Measurements from ENCODE around the gene CAMK2D. TPM values are rescaled to one million over a fixed set of nuclear protein-coding genes. Genes with fewer than 3 reads are reported as not detected.

The CAMK2D gene
- total RNA-seq, 1 experiment from 2014 or later = 29.5 TPM

DNA sequence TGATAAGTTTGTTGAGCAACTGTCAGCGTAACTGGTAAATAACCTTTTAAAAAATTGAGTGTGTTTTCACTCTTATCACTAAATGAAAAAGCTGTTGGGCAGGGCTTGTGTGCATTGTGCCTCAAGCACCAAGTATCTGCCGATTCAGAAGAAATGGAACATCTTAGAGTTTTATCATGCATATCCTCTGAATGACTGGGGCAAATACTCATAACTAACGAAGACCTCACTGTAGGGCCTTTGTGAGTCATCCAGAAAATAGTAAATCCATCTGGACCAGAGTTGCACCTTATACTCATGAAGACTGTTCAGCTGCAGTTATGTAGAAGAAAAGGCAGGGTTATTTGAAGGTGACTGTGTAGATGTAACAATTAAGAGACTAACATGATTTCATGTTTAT, 222.1 kb downstream of the CAMK2D start:
- in situ Hi-C loops (cut with HindIII; ENCODE audit: low pct_unique_long_range_greater_than_20kb, low sequenced_read_pairs) (no loop called here), intact Hi-C loops (cut with micrococcal nuclease; ENCODE audit: unreplicated experiment) (no loop called here)
- H3K27ac ChIP-seq (ENCODE audit: low read length) = no peak overlapping the region
- ATAC-seq (no peak), DNase-seq (ENCODE audit: low read depth, low spot score) (no peak)
- CTCF ChIA-PET = no interaction called here
- POLR2A ChIA-PET = no interaction called here
- H3K4me3 ChIP-seq (ENCODE audit: low read depth in 2 of 2, low read length in 2 of 2) = no peak overlapping the region
- no peak for TF ChIP-seq TCF7L2 (IDR thresholded peaks at IDR 0.05; ENCODE audit: low read depth, low read length)
- TF ChIP-seq, protein P1, sequence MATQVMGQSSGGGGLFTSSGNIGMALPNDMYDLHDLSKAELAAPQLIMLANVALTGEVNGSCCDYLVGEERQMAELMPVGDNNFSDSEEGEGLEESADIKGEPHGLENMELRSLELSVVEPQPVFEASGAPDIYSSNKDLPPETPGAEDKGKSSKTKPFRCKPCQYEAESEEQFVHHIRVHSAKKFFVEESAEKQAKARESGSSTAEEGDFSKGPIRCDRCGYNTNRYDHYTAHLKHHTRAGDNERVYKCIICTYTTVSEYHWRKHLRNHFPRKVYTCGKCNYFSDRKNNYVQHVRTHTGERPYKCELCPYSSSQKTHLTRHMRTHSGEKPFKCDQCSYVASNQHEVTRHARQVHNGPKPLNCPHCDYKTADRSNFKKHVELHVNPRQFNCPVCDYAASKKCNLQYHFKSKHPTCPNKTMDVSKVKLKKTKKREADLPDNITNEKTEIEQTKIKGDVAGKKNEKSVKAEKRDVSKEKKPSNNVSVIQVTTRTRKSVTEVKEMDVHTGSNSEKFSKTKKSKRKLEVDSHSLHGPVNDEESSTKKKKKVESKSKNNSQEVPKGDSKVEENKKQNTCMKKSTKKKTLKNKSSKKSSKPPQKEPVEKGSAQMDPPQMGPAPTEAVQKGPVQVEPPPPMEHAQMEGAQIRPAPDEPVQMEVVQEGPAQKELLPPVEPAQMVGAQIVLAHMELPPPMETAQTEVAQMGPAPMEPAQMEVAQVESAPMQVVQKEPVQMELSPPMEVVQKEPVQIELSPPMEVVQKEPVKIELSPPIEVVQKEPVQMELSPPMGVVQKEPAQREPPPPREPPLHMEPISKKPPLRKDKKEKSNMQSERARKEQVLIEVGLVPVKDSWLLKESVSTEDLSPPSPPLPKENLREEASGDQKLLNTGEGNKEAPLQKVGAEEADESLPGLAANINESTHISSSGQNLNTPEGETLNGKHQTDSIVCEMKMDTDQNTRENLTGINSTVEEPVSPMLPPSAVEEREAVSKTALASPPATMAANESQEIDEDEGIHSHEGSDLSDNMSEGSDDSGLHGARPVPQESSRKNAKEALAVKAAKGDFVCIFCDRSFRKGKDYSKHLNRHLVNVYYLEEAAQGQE (IDR thresholded peaks at IDR 0.05; ENCODE audit: insufficient read depth in 1 of 2, low read depth in 2 of 2, low read length in 1 of 2) = no peak
- TF ChIP-seq POLR2AphosphoS5 (IDR thresholded peaks at IDR 0.05; ENCODE audit: low read depth, low read length) = no peak
- no peak for TF ChIP-seq SIN3A (IDR thresholded peaks at IDR 0.05; ENCODE audit: borderline replicate concordance, insufficient read depth, low read depth, low read length)
- TF ChIP-seq, protein P2, sequence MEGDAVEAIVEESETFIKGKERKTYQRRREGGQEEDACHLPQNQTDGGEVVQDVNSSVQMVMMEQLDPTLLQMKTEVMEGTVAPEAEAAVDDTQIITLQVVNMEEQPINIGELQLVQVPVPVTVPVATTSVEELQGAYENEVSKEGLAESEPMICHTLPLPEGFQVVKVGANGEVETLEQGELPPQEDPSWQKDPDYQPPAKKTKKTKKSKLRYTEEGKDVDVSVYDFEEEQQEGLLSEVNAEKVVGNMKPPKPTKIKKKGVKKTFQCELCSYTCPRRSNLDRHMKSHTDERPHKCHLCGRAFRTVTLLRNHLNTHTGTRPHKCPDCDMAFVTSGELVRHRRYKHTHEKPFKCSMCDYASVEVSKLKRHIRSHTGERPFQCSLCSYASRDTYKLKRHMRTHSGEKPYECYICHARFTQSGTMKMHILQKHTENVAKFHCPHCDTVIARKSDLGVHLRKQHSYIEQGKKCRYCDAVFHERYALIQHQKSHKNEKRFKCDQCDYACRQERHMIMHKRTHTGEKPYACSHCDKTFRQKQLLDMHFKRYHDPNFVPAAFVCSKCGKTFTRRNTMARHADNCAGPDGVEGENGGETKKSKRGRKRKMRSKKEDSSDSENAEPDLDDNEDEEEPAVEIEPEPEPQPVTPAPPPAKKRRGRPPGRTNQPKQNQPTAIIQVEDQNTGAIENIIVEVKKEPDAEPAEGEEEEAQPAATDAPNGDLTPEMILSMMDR (IDR thresholded peaks at IDR 0.05) = no peak
- H3K9me3 ChIP-seq (ENCODE audit: control insufficient read depth, insufficient read depth, low read depth, low read length) = no peaks in the 10 kb centered on the region
- H3K4me1 ChIP-seq (ENCODE audit: control insufficient read depth, insufficient read depth, low read length) = no peaks in the 10 kb centered on the region
- no peaks in the 10 kb centered on the region for H3K27me3 ChIP-seq (ENCODE audit: control insufficient read depth, insufficient read depth, low read length)
- BruUV-seq (replicated peaks) = no TSS peak
- no peaks in the 10 kb centered on the region; the same call in 1 of the 2 replicates for H3K36me3 ChIP-seq (ENCODE audit: control insufficient read depth, insufficient read depth, low read length)

DNA sequence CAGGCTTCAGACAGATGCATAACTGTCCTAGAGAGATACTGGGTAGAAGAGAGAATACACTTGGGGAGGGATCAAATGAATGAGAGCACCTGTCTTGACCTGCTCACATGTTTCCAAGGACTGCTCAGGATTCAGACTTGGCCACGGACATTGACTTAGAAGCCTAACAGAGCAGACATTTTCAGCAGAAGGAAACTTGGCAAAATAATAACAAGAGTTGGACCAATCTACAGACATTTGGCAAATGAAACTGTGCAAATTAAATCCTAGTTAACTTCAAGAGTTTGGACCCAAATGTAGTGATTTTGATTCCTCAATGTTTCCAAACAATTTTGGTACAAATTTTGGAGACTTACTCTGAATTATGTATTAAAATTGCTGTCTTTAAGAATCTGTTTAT, 223.9 kb downstream of the CAMK2D start:
- DNase-seq (ENCODE audit: low read depth, low spot score) (no peak), ATAC-seq (no peak)
- Histone ChIP-seq H3K9me3 (ENCODE audit: control insufficient read depth, insufficient read depth, low read depth, low read length) (no peaks in the 10 kb centered on the region), H3K4me3 (ENCODE audit: low read depth in 2 of 2, low read length in 2 of 2) (no peak overlapping the region), H3K36me3 (ENCODE audit: control insufficient read depth, insufficient read depth, low read length) (no peaks in the 10 kb centered on the region; the same call in 1 of the 2 replicates), H3K27me3 (ENCODE audit: control insufficient read depth, insufficient read depth, low read length) (no peaks in the 10 kb centered on the region), H3K27ac (ENCODE audit: low read length) (no peak overlapping the region), H3K4me1 (ENCODE audit: control insufficient read depth, insufficient read depth, low read length) (no peaks in the 10 kb centered on the region)
- intact Hi-C loops (cut with micrococcal nuclease; ENCODE audit: unreplicated experiment) = no loop called here
- TF ChIP-seq, protein P1 (IDR thresholded peaks at IDR 0.05; ENCODE audit: insufficient read depth in 1 of 2, low read depth in 2 of 2, low read length in 1 of 2) = no peak
- TF ChIP-seq, protein P2 (IDR thresholded peaks at IDR 0.05) = no peak
- TF ChIP-seq TCF7L2 (IDR thresholded peaks at IDR 0.05; ENCODE audit: low read depth, low read length) (no peak), SIN3A (IDR thresholded peaks at IDR 0.05; ENCODE audit: borderline replicate concordance, insufficient read depth, low read depth, low read length) (no peak)
- POLR2A ChIA-PET = no interaction called here
- CTCF ChIA-PET = no interaction called here
- no TSS peak for BruUV-seq (replicated peaks)
- in situ Hi-C loops (cut with HindIII; ENCODE audit: low pct_unique_long_range_greater_than_20kb, low sequenced_read_pairs) = no loop called here
